Measurements from ENCODE around the gene KIF4B. TPM values are rescaled to one million over a fixed set of nuclear protein-coding genes. Genes with fewer than 3 reads are reported as not detected.

The KIF4B gene
- total and polyA plus RNA-seq, 2 of the 8 experiments (the other 6 are each of a cell fraction or from before 2014, with no cell fraction given), result 0.02 to 0.15 TPM

GRCh38 chr5:155064580-155064979 lies 51.0 kb downstream of the KIF4B start:
- no peak overlapping the region for H3K18ac ChIP-seq (ENCODE audit: extremely low read depth, low read length)
- FAIRE-seq (no peak), DNase-seq (ENCODE audit: low read depth in 1 of 2, low spot score in 2 of 2) (no peak)
- no peak overlapping the region for H3K14ac ChIP-seq (ENCODE audit: insufficient read length)
- no peak overlapping the region for H3K4me2 ChIP-seq (ENCODE audit: insufficient read depth in 1 of 2, low read depth in 2 of 2, low read length in 2 of 2)
- no peak overlapping the region for H3K9ac ChIP-seq (replicated peaks in 1 of 4; ENCODE audit: extremely low read depth in 1 of 4, low read depth in 3 of 4, low read length in 3 of 4)
- no peak overlapping the region for H4K91ac ChIP-seq (replicated peaks; ENCODE audit: insufficient read length, low read length)
- POLR2A ChIA-PET (ENCODE audit: partially characterized antibody), result interaction anchor here (1.1 kb wide), 1 partner anchor 10 kb away, joined by 3 read pairs; no protein-coding TSS in a partner anchor
- H4K5ac ChIP-seq (ENCODE audit: insufficient read length, low read depth, low read length), result no peak overlapping the region
- H4K20me1 ChIP-seq (replicated peaks in 1 of 2; ENCODE audit: control insufficient read depth in 1 of 2, insufficient read depth in 2 of 2, low read length in 2 of 2), result no peaks in the 10 kb centered on the region
- no peaks in the 10 kb centered on the region for H3K36me3 ChIP-seq (ENCODE audit: control insufficient read depth in 2 of 4, insufficient read depth in 4 of 4, low read length in 3 of 4)
- H2AK5ac ChIP-seq (ENCODE audit: low read depth, low read length), result no peak overlapping the region
- H3K4me3 ChIP-seq (ENCODE audit: extremely low read depth in 1 of 4, insufficient read depth in 2 of 4, low read depth in 3 of 4, low read length in 4 of 4), result no peak overlapping the region
- H2AFZ ChIP-seq (ENCODE audit: low read length), result no peak overlapping the region
- no peak overlapping the region for H3K23ac ChIP-seq (ENCODE audit: insufficient read length)
- H3K56ac ChIP-seq (replicated peaks; ENCODE audit: insufficient read length, low read depth, low read length), result no peak overlapping the region
- H3K9me3 ChIP-seq (ENCODE audit: insufficient read depth in 2 of 2, low read depth in 1 of 2, low read length in 1 of 2), result no peaks in the 10 kb centered on the region
- H2BK20ac ChIP-seq (ENCODE audit: low read length), result no peak overlapping the region
- no peak overlapping the region for H2BK15ac ChIP-seq (ENCODE audit: low read length)
- H2BK5ac ChIP-seq (ENCODE audit: low read depth, low read length), result no peak overlapping the region
- H3K23me2 ChIP-seq (ENCODE audit: low read depth, low read length), result no peaks in the 10 kb centered on the region
- H4K8ac ChIP-seq (ENCODE audit: extremely low read depth, insufficient read depth, low read length), result no peak overlapping the region
- 79% methylated on average over 6 of the region's 6 CpGs; no CpG with 5 or more reads in 1 of the 2 experiments for WGBS, 2 experiments (ENCODE audit: extremely low coverage in 1 of 2, insufficient coverage in 1 of 2, insufficient read length in 1 of 2, insufficient replicate concordance in 2 of 2, low coverage in 1 of 2, low lambda C conversion rate in 2 of 2, missing lambda C conversion rate in 1 of 2)
- H2BK120ac ChIP-seq (replicated peaks; ENCODE audit: low read depth, low read length), result no peak overlapping the region
- no peaks in the 10 kb centered on the region for H3K4me1 ChIP-seq (replicated peaks in 1 of 4; ENCODE audit: control insufficient read depth in 3 of 4, insufficient read depth in 4 of 4, low read length in 3 of 4)
- no peak overlapping the region for H3K27ac ChIP-seq (ENCODE audit: low read depth, low read length)
- CTCF ChIA-PET (ENCODE audit: partially characterized antibody), result interaction anchor here (0.9 to 1.1 kb wide), 2 partner anchors 10 to 35 kb away, joined by 3 to 4 read pairs; no protein-coding TSS in a partner anchor
- no peak overlapping the region for H3K4ac ChIP-seq (replicated peaks; ENCODE audit: insufficient read length, low read depth, low read length)
- H3K79me1 ChIP-seq (ENCODE audit: low read depth, low read length), result no peaks in the 10 kb centered on the region
- H3K79me2 ChIP-seq (ENCODE audit: control insufficient read depth in 1 of 2, insufficient read depth in 2 of 2, low read length in 2 of 2), result no peaks in the 10 kb centered on the region
- TF ChIP-seq MAX (IDR thresholded peaks at IDR 0.05) (no peak), SIRT6 (IDR thresholded peaks at IDR 0.05; ENCODE audit: low read length) (no peak), CEBPB (IDR thresholded peaks at IDR 0.05; ENCODE audit: low read depth, low read length) (no peak), USF2 (IDR thresholded peaks at IDR 0.05; ENCODE audit: low read length) (no peak), SP2 (IDR thresholded peaks at IDR 0.05; ENCODE audit: low read length) (no peak)
- H3K27me3 ChIP-seq (replicated peaks in 1 of 4; ENCODE audit: control insufficient read depth in 3 of 4, extremely low read depth in 1 of 4, insufficient read depth in 3 of 4, low read length in 3 of 4), result no peaks in the 10 kb centered on the region
- no peak overlapping the region for H2BK12ac ChIP-seq (ENCODE audit: low read depth, low read length)

Measured in H1 (cell line).